GM23338 (cell line): ENCODE results near the gene PRKCQ. TPM values are rescaled to one million over a fixed set of nuclear protein-coding genes. Genes with fewer than 3 reads are reported as not detected.

ENCODE experiments used
- ATAC-seq: fragments of 200-7000 bp; cut with Tn5 transposase; 3 replicates; pipeline ENCODE4 v1.9.1; 2020
- DNase-seq: peaks from one replicate; pipeline ENCODE4 v3.0.0-alpha.2; 2015; ENCODE audit warnings: low spot score
- H2AFZ ChIP-seq: fragments of 200-600 bp; sonication (generic); 2 replicates; pipeline ENCODE4 v1.8.0; 2016; ENCODE audit warnings: antibody characterized with exemption, mild to moderate bottlenecking, moderate library complexity
- H3F3A ChIP-seq: fragments of 200-600 bp; sonication (generic); replicated peaks from 2 replicates; pipeline ENCODE4 v1.8.0; 2017; ENCODE audit warnings: antibody characterized with exemption, mixed run types, low read depth
- H3K27ac ChIP-seq: fragments of 200-600 bp; sonication (generic); 2 replicates; pipeline ENCODE4 v1.6.1; 2016; ENCODE audit warnings: low read depth
- H3K27me3 ChIP-seq: fragments of 200-600 bp; sonication (generic); 2 replicates; pipeline ENCODE4 v1.8.0; 2016; ENCODE audit warnings: mild to moderate bottlenecking, mixed run types, moderate library complexity; ENCODE audit not compliant: insufficient read depth
- H3K36me3 ChIP-seq: fragments of 200-600 bp; sonication (generic); 2 replicates; pipeline ENCODE4 v1.8.0; 2016; ENCODE audit warnings: mild to moderate bottlenecking; ENCODE audit not compliant: insufficient read depth
- H3K4me1 ChIP-seq: fragments of 200-600 bp; sonication (generic); 2 replicates; pipeline ENCODE4 v1.8.0; 2016; ENCODE audit warnings: mild to moderate bottlenecking, moderate library complexity; ENCODE audit not compliant: insufficient read depth
- H3K4me2 ChIP-seq: fragments of 200-600 bp; sonication (generic); 2 replicates; pipeline ENCODE4 v1.7.1; 2017; ENCODE audit warnings: mixed run types
- H3K4me3 ChIP-seq: fragments of 200-600 bp; sonication (generic); 2 replicates; pipeline ENCODE4 v1.6.1; 2016; ENCODE audit warnings: mixed run types
- H3K79me2 ChIP-seq: fragments of 200-600 bp; sonication (generic); replicated peaks from 2 replicates; pipeline ENCODE4 v1.8.0; 2017; ENCODE audit warnings: mild to moderate bottlenecking; ENCODE audit not compliant: insufficient read depth
- H3K9me2 ChIP-seq: fragments of 200-600 bp; sonication (generic); 2 replicates; pipeline ENCODE4 v1.8.0; 2017; ENCODE audit not compliant: insufficient read depth
- H4K20me1 ChIP-seq: fragments of 200-600 bp; sonication (generic); replicated peaks from 2 replicates; pipeline ENCODE4 v1.8.0; 2017; ENCODE audit warnings: mild to moderate bottlenecking; ENCODE audit not compliant: insufficient read depth
- H3K27ac Mint-ChIP-seq: 2 replicates; pipeline ENCODE4 v1.8.0; 2020; ENCODE audit warnings: inconsistent platforms, mild to moderate bottlenecking, moderate library complexity, mixed read lengths
- H3K27me3 Mint-ChIP-seq: 3 replicates; pipeline ENCODE4 v1.8.0; 2022; ENCODE audit warnings: low read depth, mild to moderate bottlenecking, moderate library complexity, mixed read lengths, inconsistent platforms; ENCODE audit not compliant: insufficient read depth, poor library complexity
- H3K36me3 Mint-ChIP-seq: 3 replicates; pipeline ENCODE4 v1.8.0; 2021; ENCODE audit warnings: low read depth, mild to moderate bottlenecking, inconsistent platforms, moderate library complexity, mixed read lengths
- H3K4me1 Mint-ChIP-seq: 3 replicates; pipeline ENCODE4 v1.8.0; 2020; ENCODE audit warnings: mild to moderate bottlenecking, inconsistent platforms, mixed read lengths
- H3K4me3 Mint-ChIP-seq: 3 replicates; pipeline ENCODE4 v1.8.0; 2021; ENCODE audit warnings: moderate library complexity, mild to moderate bottlenecking, inconsistent platforms, mixed read lengths
- H3K9me3 Mint-ChIP-seq: 3 replicates; pipeline ENCODE4 v1.8.0; 2020; ENCODE audit warnings: moderate library complexity, mild to moderate bottlenecking, inconsistent platforms, mixed read lengths
- CREB1 ChIP-seq: fragments of 250-450 bp; sonication (Bioruptor Pico); IDR thresholded peaks from 2 replicates; pipeline ENCODE4 v1.5.0; 2020; ENCODE audit warnings: low read depth, mild to moderate bottlenecking, moderate library complexity
- EZH2 ChIP-seq: fragments of 200-600 bp; sonication (generic); IDR thresholded peaks from one replicate; pipeline ENCODE4 v1.8.0; 2017; ENCODE audit warnings: antibody characterized with exemption, mild to moderate bottlenecking, low read depth; ENCODE audit not compliant: unreplicated experiment
- EZH2phosphoT487 ChIP-seq: fragments of 200-600 bp; sonication (generic); IDR thresholded peaks from one replicate; pipeline ENCODE4 v1.8.1; 2018; ENCODE audit warnings: antibody characterized with exemption; ENCODE audit not compliant: unreplicated experiment
- JUNB ChIP-seq: IDR thresholded peaks from one replicate; pipeline ENCODE4 v1.6.1; 2016; ENCODE audit warnings: antibody characterized with exemption; ENCODE audit not compliant: unreplicated experiment
- NANOG ChIP-seq: IDR thresholded peaks from 2 replicates; pipeline ENCODE4 v1.6.1; 2016; ENCODE audit warnings: antibody characterized with exemption, borderline replicate concordance
- POLR2AphosphoS5 ChIP-seq: IDR thresholded peaks from 2 replicates; pipeline ENCODE4 v1.6.1; 2016; ENCODE audit warnings: antibody characterized with exemption, low read depth
- ZNF114 ChIP-seq: fragments of 250-450 bp; sonication (Bioruptor Pico); IDR thresholded peaks from 2 replicates; pipeline ENCODE4 v1.5.0; 2020; ENCODE audit warnings: mild to moderate bottlenecking, moderate library complexity
- ZNF331 ChIP-seq: fragments of 250-450 bp; sonication (Bioruptor Pico); IDR thresholded peaks from 2 replicates; pipeline ENCODE4 v1.5.0; 2020; ENCODE audit warnings: low read depth, mild to moderate bottlenecking, moderate library complexity
- polyA plus RNA-seq: library from polyadenylated mRNA; unstranded; fragments of >200 nt; fragmentation: Nextera tagmentation; extraction: Ambion mirVana; gene quantifications from 2 replicates; pipeline ENCODE4 v1.2.1, GENCODE V29; 2016
- total RNA-seq: library from RNA; depleted of rRNA; stranded (reverse); fragments of >200 nt; shearing (Covaris generic); gene quantifications from 2 replicates; pipeline ENCODE4 v1.2.3, GENCODE V29; 2014
- TF ChIP-seq, protein P1 (sequence below): IDR thresholded peaks from 2 replicates; pipeline ENCODE4 v1.6.1; 2016; ENCODE audit warnings: antibody characterized with exemption
- TF ChIP-seq, protein P2 (sequence below): fragments of 250-450 bp; sonication (Bioruptor Pico); IDR thresholded peaks from 2 replicates; pipeline ENCODE4 v1.5.0; 2020; ENCODE audit warnings: mild to moderate bottlenecking, moderate library complexity
- TF ChIP-seq, protein P3 (sequence below), 2 experiments: fragments of 200-600 bp in 1 of 2; sonication (generic) in 1 of 2; conservative IDR thresholded peaks; 2 replicates each; pipeline versions ENCODE4 v1.5.1 to v1.6.1; 2016 to 2017; ENCODE audit warnings: antibody characterized with exemption in 2 of 2, low read depth in 2 of 2, mild to moderate bottlenecking in 2 of 2, moderate library complexity in 1 of 2

PRKCQ gene
- total and polyA plus RNA-seq, 2 experiments from 2014 or later, result 12.6 to 28.5 TPM

DNA sequence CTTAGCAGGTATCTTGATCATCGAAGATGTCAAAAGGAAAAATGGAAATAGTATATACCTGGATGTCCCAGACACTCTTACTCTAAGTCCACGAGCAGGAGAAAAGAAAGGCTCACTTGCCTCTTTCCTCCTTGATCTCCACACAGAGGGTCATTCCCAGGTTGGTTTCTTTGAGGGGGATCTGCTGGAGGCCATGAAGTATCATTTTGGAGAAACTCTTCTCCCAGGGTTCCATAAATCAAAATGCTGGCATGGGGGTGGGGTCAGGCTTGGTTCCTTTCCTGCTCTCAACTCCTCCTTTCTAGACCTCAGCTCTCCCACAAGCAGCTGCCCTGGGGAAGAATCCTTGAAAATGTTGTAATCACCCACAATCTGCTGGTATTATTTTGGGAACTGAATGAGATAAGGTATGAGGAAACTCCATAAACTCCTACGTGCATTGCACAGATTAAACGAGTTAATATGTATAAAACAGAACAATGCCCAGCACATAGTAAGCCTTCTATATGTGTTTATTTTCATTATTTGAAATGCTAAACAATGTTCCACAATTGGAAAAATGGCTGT is 54.4 kb downstream of the PRKCQ start:
- DNase-seq (no peak), ATAC-seq (no peak)
- H3K27me3 ChIP-seq, result no peaks in the 10 kb centered on the region

DNA sequence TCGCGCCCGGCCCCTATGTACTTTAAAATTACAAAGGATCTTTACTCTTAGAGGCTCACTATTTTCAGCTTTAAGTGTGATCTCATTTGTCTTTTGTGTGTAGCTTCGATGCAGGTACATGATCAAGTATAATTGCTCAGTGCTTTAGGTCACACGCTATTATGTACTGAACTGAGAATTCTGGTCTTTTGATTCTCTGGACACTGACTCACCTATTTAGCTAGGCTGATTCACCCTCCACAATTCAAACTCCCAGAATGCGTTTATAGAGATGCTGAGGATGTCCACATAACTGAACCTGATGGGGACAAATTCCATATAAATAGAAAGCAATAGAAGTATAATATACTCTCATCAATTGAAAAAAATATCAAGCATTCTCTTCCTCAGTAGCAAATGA is 57.8 kb downstream of the PRKCQ start:
- Histone ChIP-seq H3K27ac (no peak overlapping the region), H3K27me3 (no peaks in the 10 kb centered on the region), H3K79me2 (no peaks in the 10 kb centered on the region; the same call in none of the 2 replicates), H3K4me3 (no peak overlapping the region), H3K4me2 (no peak overlapping the region), H3K4me1 (no peaks in the 10 kb centered on the region; the same call in 1 of the 2 replicates), H3K36me3 (no peaks in the 10 kb centered on the region), H2AFZ (no peak overlapping the region), H3F3A (no peaks in the 10 kb centered on the region), H4K20me1 (peaks cover 17% of the 10 kb centered on the region; the same call in 1 of the 2 replicates), H3K9me2 (peaks cover 3% of the 10 kb centered on the region; the same call in 1 of the 2 replicates)
- no peak overlapping the region for H3K27ac Mint-ChIP-seq
- ATAC-seq (no peak), DNase-seq (no peak)
- peaks cover 8% of the 10 kb centered on the region for H3K4me1 Mint-ChIP-seq
- peaks cover 1% of the 10 kb centered on the region for H3K27me3 Mint-ChIP-seq
- no peaks in the 10 kb centered on the region; the same call in 2 of the 3 replicates for H3K36me3 Mint-ChIP-seq
- no peaks in the 10 kb centered on the region for H3K9me3 Mint-ChIP-seq
- TF ChIP-seq, protein P1, sequence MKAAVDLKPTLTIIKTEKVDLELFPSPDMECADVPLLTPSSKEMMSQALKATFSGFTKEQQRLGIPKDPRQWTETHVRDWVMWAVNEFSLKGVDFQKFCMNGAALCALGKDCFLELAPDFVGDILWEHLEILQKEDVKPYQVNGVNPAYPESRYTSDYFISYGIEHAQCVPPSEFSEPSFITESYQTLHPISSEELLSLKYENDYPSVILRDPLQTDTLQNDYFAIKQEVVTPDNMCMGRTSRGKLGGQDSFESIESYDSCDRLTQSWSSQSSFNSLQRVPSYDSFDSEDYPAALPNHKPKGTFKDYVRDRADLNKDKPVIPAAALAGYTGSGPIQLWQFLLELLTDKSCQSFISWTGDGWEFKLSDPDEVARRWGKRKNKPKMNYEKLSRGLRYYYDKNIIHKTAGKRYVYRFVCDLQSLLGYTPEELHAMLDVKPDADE, result no peak
- TF ChIP-seq CREB1 (CRISPR knock-in tag) (no peak), POLR2AphosphoS5 (no peak), JUNB (no peak), EZH2 (no peak), EZH2phosphoT487 (no peak), ZNF114 (CRISPR knock-in tag) (no peak), NANOG (no peak), ZNF331 (no peak)
- TF ChIP-seq, protein P2, sequence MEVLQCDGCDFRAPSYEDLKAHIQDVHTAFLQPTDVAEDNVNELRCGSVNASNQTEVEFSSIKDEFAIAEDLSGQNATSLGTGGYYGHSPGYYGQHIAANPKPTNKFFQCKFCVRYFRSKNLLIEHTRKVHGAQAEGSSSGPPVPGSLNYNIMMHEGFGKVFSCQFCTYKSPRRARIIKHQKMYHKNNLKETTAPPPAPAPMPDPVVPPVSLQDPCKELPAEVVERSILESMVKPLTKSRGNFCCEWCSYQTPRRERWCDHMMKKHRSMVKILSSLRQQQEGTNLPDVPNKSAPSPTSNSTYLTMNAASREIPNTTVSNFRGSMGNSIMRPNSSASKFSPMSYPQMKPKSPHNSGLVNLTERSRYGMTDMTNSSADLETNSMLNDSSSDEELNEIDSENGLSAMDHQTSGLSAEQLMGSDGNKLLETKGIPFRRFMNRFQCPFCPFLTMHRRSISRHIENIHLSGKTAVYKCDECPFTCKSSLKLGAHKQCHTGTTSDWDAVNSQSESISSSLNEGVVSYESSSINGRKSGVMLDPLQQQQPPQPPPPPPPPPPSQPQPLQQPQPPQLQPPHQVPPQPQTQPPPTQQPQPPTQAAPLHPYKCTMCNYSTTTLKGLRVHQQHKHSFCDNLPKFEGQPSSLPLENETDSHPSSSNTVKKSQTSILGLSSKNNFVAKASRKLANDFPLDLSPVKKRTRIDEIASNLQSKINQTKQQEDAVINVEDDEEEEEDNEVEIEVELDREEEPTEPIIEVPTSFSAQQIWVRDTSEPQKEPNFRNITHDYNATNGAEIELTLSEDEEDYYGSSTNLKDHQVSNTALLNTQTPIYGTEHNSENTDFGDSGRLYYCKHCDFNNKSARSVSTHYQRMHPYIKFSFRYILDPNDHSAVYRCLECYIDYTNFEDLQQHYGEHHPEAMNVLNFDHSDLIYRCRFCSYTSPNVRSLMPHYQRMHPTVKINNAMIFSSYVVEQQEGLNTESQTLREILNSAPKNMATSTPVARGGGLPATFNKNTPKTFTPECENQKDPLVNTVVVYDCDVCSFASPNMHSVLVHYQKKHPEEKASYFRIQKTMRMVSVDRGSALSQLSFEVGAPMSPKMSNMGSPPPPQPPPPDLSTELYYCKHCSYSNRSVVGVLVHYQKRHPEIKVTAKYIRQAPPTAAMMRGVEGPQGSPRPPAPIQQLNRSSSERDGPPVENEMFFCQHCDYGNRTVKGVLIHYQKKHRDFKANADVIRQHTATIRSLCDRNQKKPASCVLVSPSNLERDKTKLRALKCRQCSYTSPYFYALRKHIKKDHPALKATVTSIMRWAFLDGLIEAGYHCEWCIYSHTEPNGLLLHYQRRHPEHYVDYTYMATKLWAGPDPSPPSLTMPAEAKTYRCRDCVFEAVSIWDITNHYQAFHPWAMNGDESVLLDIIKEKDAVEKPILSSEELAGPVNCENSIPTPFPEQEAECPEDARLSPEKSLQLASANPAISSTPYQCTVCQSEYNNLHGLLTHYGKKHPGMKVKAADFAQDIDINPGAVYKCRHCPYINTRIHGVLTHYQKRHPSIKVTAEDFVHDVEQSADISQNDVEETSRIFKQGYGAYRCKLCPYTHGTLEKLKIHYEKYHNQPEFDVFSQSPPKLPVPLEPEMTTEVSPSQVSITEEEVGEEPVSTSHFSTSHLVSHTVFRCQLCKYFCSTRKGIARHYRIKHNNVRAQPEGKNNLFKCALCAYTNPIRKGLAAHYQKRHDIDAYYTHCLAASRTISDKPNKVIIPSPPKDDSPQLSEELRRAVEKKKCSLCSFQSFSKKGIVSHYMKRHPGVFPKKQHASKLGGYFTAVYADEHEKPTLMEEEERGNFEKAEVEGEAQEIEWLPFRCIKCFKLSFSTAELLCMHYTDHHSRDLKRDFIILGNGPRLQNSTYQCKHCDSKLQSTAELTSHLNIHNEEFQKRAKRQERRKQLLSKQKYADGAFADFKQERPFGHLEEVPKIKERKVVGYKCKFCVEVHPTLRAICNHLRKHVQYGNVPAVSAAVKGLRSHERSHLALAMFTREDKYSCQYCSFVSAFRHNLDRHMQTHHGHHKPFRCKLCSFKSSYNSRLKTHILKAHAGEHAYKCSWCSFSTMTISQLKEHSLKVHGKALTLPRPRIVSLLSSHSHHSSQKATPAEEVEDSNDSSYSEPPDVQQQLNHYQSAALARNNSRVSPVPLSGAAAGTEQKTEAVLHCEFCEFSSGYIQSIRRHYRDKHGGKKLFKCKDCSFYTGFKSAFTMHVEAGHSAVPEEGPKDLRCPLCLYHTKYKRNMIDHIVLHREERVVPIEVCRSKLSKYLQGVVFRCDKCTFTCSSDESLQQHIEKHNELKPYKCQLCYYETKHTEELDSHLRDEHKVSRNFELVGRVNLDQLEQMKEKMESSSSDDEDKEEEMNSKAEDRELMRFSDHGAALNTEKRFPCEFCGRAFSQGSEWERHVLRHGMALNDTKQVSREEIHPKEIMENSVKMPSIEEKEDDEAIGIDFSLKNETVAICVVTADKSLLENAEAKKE (CRISPR knock-in tag), result no peak
- TF ChIP-seq, protein P3, sequence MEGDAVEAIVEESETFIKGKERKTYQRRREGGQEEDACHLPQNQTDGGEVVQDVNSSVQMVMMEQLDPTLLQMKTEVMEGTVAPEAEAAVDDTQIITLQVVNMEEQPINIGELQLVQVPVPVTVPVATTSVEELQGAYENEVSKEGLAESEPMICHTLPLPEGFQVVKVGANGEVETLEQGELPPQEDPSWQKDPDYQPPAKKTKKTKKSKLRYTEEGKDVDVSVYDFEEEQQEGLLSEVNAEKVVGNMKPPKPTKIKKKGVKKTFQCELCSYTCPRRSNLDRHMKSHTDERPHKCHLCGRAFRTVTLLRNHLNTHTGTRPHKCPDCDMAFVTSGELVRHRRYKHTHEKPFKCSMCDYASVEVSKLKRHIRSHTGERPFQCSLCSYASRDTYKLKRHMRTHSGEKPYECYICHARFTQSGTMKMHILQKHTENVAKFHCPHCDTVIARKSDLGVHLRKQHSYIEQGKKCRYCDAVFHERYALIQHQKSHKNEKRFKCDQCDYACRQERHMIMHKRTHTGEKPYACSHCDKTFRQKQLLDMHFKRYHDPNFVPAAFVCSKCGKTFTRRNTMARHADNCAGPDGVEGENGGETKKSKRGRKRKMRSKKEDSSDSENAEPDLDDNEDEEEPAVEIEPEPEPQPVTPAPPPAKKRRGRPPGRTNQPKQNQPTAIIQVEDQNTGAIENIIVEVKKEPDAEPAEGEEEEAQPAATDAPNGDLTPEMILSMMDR (conservative IDR thresholded peaks at IDR 0.05; ENCODE audit: low read depth in 2 of 2), result no peak
- no peak overlapping the region for H3K4me3 Mint-ChIP-seq

More for the DNA sequence above, 54.4 kb downstream of the PRKCQ start:
- H3K9me3 Mint-ChIP-seq, result no peaks in the 10 kb centered on the region
- H3K4me2 ChIP-seq, result no peak overlapping the region
- H3K4me1 Mint-ChIP-seq, result peaks cover 5% of the 10 kb centered on the region; the same call in 2 of the 3 replicates
- no peaks in the 10 kb centered on the region; the same call in 1 of the 2 replicates for H3K4me1 ChIP-seq
- H4K20me1 ChIP-seq, result peaks cover 8% of the 10 kb centered on the region
- no peaks in the 10 kb centered on the region for H3F3A ChIP-seq
- no peak overlapping the region for H3K27ac ChIP-seq
- H3K79me2 ChIP-seq, result peaks cover 10% of the 10 kb centered on the region
- H2AFZ ChIP-seq, result no peak overlapping the region
- H3K27ac Mint-ChIP-seq, result no peak overlapping the region
- no peaks in the 10 kb centered on the region; the same call in 2 of the 3 replicates for H3K36me3 Mint-ChIP-seq
- no peak overlapping the region for H3K4me3 ChIP-seq
- H3K36me3 ChIP-seq, result no peaks in the 10 kb centered on the region
- TF ChIP-seq EZH2, result no peak
- H3K9me2 ChIP-seq, result peaks cover 3% of the 10 kb centered on the region; the same call in 1 of the 2 replicates
- H3K4me3 Mint-ChIP-seq, result no peak overlapping the region
- H3K27me3 Mint-ChIP-seq, result peaks cover 1% of the 10 kb centered on the region
